Stomach (tissue), 9 donors: Measurements from ENCODE around the gene C19orf85. TPM values are rescaled to one million over a fixed set of nuclear protein-coding genes. Genes with fewer than 3 reads are reported as not detected.
"Not testable (repeated sequence)": the region's sequence is repeated elsewhere in the genome, so short reads cannot be mapped to it uniquely, and the experiment has no call there.

Source experiments
- DNase-seq, 2 donors: peaks; one replicate each; pipeline versions ENCODE4 v3.0.0 to v3.0.0-alpha.2; 2013 to 2019
- H3K27ac ChIP-seq, 5 donors: fragments of 200-600 bp in 4 of 5; sonication (generic) in 4 of 5; one replicate each; pipeline ENCODE4 v1.5.1; 2013 to 2019; ENCODE audit warnings: mild to moderate bottlenecking in 1 of 5, moderate library complexity in 1 of 5
- H3K27me3 ChIP-seq, 3 donors: fragments of 200-600 bp; sonication (generic); one replicate each; pipeline ENCODE4 v1.5.1; 2017 to 2019; ENCODE audit warnings: mixed run types in 1 of 3
- H3K36me3 ChIP-seq, 4 donors: fragments of 200-600 bp; sonication (generic); 1 replicate in 3 of 4; 2 replicates in 1 of 4; pipeline ENCODE4 v1.5.1; 2016 to 2019
- H3K4me1 ChIP-seq, 4 donors: fragments of 200-600 bp; sonication (generic); one replicate each; pipeline ENCODE4 v1.5.1; 2016 to 2019
- H3K4me3 ChIP-seq, 4 donors: fragments of 200-600 bp; sonication (generic) in 3 of 4; one replicate each; pipeline ENCODE4 v1.5.1; 2016 to 2019; ENCODE audit warnings: mild to moderate bottlenecking in 1 of 4
- H3K9me3 ChIP-seq, 4 donors: fragments of 200-600 bp; sonication (generic); one replicate each; pipeline ENCODE4 v1.5.1; 2016 to 2019
- EP300 ChIP-seq: sonication (generic); formaldehyde crosslinking; IDR thresholded peaks from one replicate; pipeline ENCODE4 v1.6.1; 2017; ENCODE audit warnings: antibody characterized with exemption
- POLR2A ChIP-seq, 4 donors: fragments of 450-650 bp; IDR thresholded peaks; one replicate each; pipeline ENCODE4 v1.6.1; 2016; ENCODE audit warnings: antibody characterized with exemption in 4 of 4, control low read depth in 2 of 4, mild to moderate bottlenecking in 1 of 4, moderate library complexity in 1 of 4
- POLR2AphosphoS5 ChIP-seq, 3 donors: sonication (generic); formaldehyde crosslinking; IDR thresholded peaks; one replicate each; pipeline ENCODE4 v1.6.1; 2016; ENCODE audit warnings: antibody characterized with exemption in 3 of 3
- WGBS, 5 donors: extraction: QIAGEN DNeasy Blood & Tissue Kit in 3 of 5; methylation state at CpG; one replicate each; pipeline versions ENCODE4 v1.1.5 to v1.1.7; 2013 to 2018; 5-methylcytosine and 5-hydroxymethylcytosine counted together
- intact Hi-C: fragments of 100-400 bp; cut with DNase I; formaldehyde crosslinking; loops from one replicate; pipeline ENCODE4 v1.15.1; 2023; ENCODE audit warnings: low total_unique reads
- polyA plus RNA-seq, 3 donors: library from polyadenylated mRNA; stranded (reverse); fragments of 200-250 nt; gene quantifications; one replicate each; pipeline ENCODE4 v1.2.3, GENCODE V29; 2013
- total RNA-seq, 5 donors: library from RNA; depleted of rRNA; stranded (reverse); fragments of >200 nt; gene quantifications; one replicate each; pipeline versions ENCODE4 v1.1.0 to v1.2.3, GENCODE V29; 2014 to 2016
- TF ChIP-seq, protein P1 (sequence below), 7 experiments: fragments of 450-650 bp in 4 of 7; fragments of 200-600 bp in 3 of 7; sonication (generic) in 3 of 7; IDR thresholded peaks; one replicate each; pipeline ENCODE4 v1.5.1; 2016 to 2019; ENCODE audit warnings: antibody characterized with exemption in 7 of 7, control low read depth in 2 of 7, mild to moderate bottlenecking in 1 of 7
- donor health status: healthy with polysubstance abuse.
- donor health status: Bipolar disorder and iron deficiency.
- donor health status: healthy.

Gene C19orf85
- total and polyA plus RNA-seq, 8 donors = 0.23 TPM; not detected in 7

DNA sequence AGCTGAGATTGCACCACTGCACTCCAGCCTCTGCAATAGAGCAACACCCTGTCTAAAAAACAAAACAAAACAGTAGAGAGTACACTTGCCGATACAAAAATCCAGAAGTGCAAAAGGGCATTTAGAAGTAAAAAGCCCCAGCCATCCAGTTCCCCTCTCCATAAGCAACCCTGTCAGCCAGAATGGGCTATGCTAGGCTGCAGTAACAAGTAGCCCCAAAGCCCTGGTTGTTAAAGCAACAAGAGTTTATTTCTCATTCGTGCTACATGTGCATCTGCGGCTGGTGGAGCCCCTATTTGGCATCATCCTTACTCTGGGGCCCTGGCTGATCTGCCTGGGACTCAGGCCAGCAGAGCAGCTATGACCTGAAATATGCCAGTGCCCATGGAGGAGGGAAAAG lies 40.0 kb downstream of the C19orf85 start:
- H3K9me3 ChIP-seq = no peaks in the 10 kb centered on the region
- H3K27me3 ChIP-seq = peaks cover 4 to 61% (median 12%) of the 10 kb centered on the region in 3 donors
- WGBS, 5 donors = 67 to 86% (median 70%) methylated on average over 3 of the region's 3 CpGs
- DNase-seq = no peak
- no peak overlapping the region for H3K27ac ChIP-seq
- H3K4me1 ChIP-seq = no peaks in the 10 kb centered on the region
- TF ChIP-seq POLR2AphosphoS5 (IDR thresholded peaks at IDR 0.05) = no peak
- no peak for TF ChIP-seq POLR2A (IDR thresholded peaks at IDR 0.05)
- TF ChIP-seq, protein P1, sequence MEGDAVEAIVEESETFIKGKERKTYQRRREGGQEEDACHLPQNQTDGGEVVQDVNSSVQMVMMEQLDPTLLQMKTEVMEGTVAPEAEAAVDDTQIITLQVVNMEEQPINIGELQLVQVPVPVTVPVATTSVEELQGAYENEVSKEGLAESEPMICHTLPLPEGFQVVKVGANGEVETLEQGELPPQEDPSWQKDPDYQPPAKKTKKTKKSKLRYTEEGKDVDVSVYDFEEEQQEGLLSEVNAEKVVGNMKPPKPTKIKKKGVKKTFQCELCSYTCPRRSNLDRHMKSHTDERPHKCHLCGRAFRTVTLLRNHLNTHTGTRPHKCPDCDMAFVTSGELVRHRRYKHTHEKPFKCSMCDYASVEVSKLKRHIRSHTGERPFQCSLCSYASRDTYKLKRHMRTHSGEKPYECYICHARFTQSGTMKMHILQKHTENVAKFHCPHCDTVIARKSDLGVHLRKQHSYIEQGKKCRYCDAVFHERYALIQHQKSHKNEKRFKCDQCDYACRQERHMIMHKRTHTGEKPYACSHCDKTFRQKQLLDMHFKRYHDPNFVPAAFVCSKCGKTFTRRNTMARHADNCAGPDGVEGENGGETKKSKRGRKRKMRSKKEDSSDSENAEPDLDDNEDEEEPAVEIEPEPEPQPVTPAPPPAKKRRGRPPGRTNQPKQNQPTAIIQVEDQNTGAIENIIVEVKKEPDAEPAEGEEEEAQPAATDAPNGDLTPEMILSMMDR (IDR thresholded peaks at IDR 0.05) = no peak
- TF ChIP-seq EP300 = no peak
- intact Hi-C loops = no loop called here
- no peak overlapping the region for H3K4me3 ChIP-seq
- no peaks in the 10 kb centered on the region for H3K36me3 ChIP-seq

DNA sequence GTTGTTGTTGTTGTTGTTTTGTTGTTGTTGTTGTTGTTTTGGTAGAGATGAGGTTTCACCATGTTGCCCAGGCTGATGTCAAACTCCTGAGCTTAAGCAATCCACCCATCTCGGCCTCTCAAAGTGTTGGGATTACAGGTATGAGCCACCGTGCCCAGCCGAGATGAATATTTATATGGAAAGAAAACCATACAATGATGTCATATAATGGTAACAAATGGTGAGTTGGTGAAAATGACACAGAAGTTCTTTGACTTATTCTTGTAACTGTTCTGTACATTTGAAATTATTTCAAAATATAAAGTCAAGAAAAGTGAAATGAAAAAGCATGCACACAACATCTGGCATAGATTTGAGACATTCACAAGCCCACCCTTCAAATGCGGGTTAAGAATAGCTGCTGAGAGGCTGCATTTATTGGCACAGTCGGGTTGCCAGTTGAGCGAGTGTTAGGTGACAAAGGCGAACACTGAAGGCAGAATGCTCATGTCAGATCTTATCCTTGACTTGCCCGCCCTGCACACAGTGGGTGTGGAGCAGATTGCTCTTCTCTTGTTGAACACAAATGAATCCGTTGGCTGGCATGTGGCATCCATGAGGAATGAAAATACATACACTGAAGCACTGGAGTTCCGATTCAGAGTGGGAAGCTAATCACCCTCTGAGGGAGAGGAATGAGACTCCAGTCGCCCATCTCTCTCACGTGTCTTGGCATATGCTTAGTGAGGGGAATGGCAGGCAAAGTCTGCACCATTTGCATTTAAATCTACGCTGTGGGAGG lies 41.1 kb downstream of the C19orf85 start:
- H3K4me3 ChIP-seq = no peak overlapping the region
- H3K9me3 ChIP-seq = no peaks in the 10 kb centered on the region
- H3K27ac ChIP-seq = no peak overlapping the region
- H3K36me3 ChIP-seq = no peaks in the 10 kb centered on the region
- peaks cover 0 to 61% (median 12%) of the 10 kb centered on the region in 3 donors for H3K27me3 ChIP-seq
- whole genome bisulfite sequencing, 5 donors = 65 to 75% (median 71%) methylated on average over 13 of the region's 13 CpGs
- H3K4me1 ChIP-seq = no peaks in the 10 kb centered on the region
- intact Hi-C loops = no loop called here
- TF ChIP-seq, protein P1 (IDR thresholded peaks at IDR 0.05) = no peak
- TF ChIP-seq POLR2A (IDR thresholded peaks at IDR 0.05) (no peak), POLR2AphosphoS5 (IDR thresholded peaks at IDR 0.05) (no peak)
- no peak for DNase-seq

DNA sequence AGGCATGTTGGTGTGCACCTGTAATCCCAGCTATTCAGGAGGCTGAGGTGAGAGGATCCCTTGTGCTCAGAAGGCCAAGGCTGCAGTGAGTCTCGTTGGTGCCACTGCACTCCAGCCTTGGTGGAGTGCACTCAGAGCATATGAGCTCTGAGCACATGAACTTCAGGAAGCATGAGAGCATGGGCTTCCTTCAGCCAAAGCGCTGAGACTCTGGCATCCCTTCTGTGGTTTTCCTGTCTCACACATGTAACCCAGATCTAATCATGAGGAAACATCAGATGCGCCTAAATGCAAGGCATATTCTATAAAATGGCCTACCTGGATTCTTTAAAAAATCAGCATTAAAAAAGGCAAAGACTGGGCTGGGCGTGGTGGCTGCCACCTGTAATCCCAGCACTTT lies 43.3 kb downstream of the C19orf85 start:
- 45 to 68% (median 59%) methylated on average over 3 to 4 of the region's 4 CpGs for WGBS, 5 donors
- intact Hi-C loops, H3K36me3 ChIP-seq, H3K9me3 ChIP-seq, H3K27ac ChIP-seq, H3K4me1 ChIP-seq, DNase-seq, H3K4me3 ChIP-seq: not testable (repeated sequence)
- H3K27me3 ChIP-seq = peaks cover 0 to 48% (median 12%) of the 10 kb centered on the region in 3 donors

DNA sequence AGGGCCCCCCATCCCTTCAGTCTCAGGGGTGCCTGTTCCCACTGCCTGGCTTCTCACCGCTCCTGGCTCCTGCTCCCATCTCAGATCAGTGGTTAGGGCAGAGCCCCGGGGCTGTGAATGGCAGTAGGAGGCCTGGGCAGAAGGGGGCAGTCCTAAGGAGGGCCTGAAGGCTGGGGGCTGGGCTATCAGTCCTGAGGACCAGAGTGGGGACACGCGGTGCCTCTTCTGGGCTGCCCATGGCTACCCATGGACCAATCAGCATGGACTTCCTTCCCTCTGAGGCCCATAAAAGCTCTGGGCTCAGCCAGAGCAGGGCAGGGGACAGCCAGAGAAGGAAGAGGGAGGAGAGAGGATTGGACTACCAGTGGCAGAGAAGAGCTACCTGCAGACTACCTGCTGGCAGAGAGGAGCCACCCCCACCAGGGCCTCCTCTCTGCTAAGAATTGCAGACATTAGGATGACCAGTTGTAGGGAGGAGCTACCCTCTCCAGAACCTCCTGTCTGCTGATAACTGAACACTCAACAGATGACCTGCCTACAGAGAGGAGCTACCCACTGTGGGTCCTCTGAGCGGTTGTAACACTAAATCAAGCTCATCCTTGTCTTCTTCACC lies 44.8 kb downstream of the C19orf85 start:
- Histone ChIP-seq H3K9me3 (no peaks in the 10 kb centered on the region), H3K4me3 (no peak overlapping the region), H3K36me3 (no peaks in the 10 kb centered on the region), H3K27ac (no peak overlapping the region), H3K4me1 (no peaks in the 10 kb centered on the region), H3K27me3 (peaks cover 0 to 38% (median 7%) of the 10 kb centered on the region in 3 donors)
- DNase-seq = no peak
- intact Hi-C loops = loop anchor here (5.0 to 10.0 kb wide), 2 partner anchors 115 to 277 kb away; no protein-coding TSS in a partner anchor
- TF ChIP-seq, protein P1 (IDR thresholded peaks at IDR 0.05) = no peak
- TF ChIP-seq POLR2AphosphoS5 (IDR thresholded peaks at IDR 0.05) = no peak
- TF ChIP-seq EP300 = no peak
- TF ChIP-seq POLR2A (IDR thresholded peaks at IDR 0.05) = no peak
- whole genome bisulfite sequencing, 5 donors = 53 to 84% (median 70%) methylated on average over 3 to 5 of the region's 5 CpGs
